ENCODE data around the gene WDR73.
"Not testable (repeated sequence)": the region's sequence is repeated elsewhere in the genome, so short reads cannot be mapped to it uniquely, and the experiment has no call there.

Gene WDR73

GRCh38 chr15:84657748-84658079 lies 3.6 kb upstream of the WDR73 start:
- DNase-seq (ENCODE audit: low spot score): no peak

- no peak for DNase-seq (ENCODE audit: low spot score)
Observed at GRCh38 chr15:84656972-84657371, 2.9 kb upstream of the WDR73 start.

GRCh38 chr15:84654689-84655453 lies 788 bp upstream of the WDR73 start:
- peak; percentile 78 for DNase-seq (ENCODE audit: low spot score)

- no peak for DNase-seq (ENCODE audit: low spot score)
Observed at GRCh38 chr15:84653584-84653909, 536 bp downstream of the WDR73 start.

- no peak for DNase-seq (ENCODE audit: low spot score)
Observed at GRCh38 chr15:84649706-84650105, 4.4 kb downstream of the WDR73 start.

GRCh38 chr15:84648539-84648938 lies 5.5 kb downstream of the WDR73 start:
- DNase-seq (ENCODE audit: low spot score): no peak

- DNase-seq (ENCODE audit: low spot score): no peak
Observed at GRCh38 chr15:84647726-84648125, 6.4 kb downstream of the WDR73 start.

- no peak for DNase-seq (ENCODE audit: low spot score)
Observed at GRCh38 chr15:84645997-84646396, 8.1 kb downstream of the WDR73 start.

GRCh38 chr15:84645496-84645895 lies 8.6 kb downstream of the WDR73 start:
- no peak for DNase-seq (ENCODE audit: low spot score)

- DNase-seq (ENCODE audit: low spot score): no peak
Observed at GRCh38 chr15:84643838-84644237, 10.2 kb downstream of the WDR73 start.

- DNase-seq (ENCODE audit: low spot score): not testable (repeated sequence)
Observed at GRCh38 chr15:84642640-84643039, 11.4 kb downstream of the WDR73 start.

GRCh38 chr15:84641871-84642270 lies 12.2 kb downstream of the WDR73 start:
- not testable (repeated sequence) for DNase-seq (ENCODE audit: low spot score)

GRCh38 chr15:84638103-84638502 lies 16.0 kb downstream of the WDR73 start:
- no peak for DNase-seq (ENCODE audit: low spot score)

- DNase-seq (ENCODE audit: low spot score): no peak
Observed at GRCh38 chr15:84634228-84634837, 19.8 kb downstream of the WDR73 start.

GRCh38 chr15:84633311-84634227 lies 20.5 kb downstream of the WDR73 start:
- peak; percentile 69 for DNase-seq (ENCODE audit: low spot score)

GRCh38 chr15:84631706-84632272 lies 22.3 kb downstream of the WDR73 start:
- DNase-seq (ENCODE audit: low spot score): no peak

GRCh38 chr15:84629033-84629432 lies 25.1 kb downstream of the WDR73 start:
- DNase-seq (ENCODE audit: low spot score): no peak

GRCh38 chr15:84625123-84625522 lies 29.0 kb downstream of the WDR73 start:
- no peak for DNase-seq (ENCODE audit: low spot score)

- no peak for DNase-seq (ENCODE audit: low spot score)
Observed at GRCh38 chr15:84624359-84624758, 29.7 kb downstream of the WDR73 start.

GRCh38 chr15:84621358-84621979 lies 32.6 kb downstream of the WDR73 start:
- no peak for DNase-seq (ENCODE audit: low spot score)

GRCh38 chr15:84620626-84621025 lies 33.5 kb downstream of the WDR73 start:
- no peak for DNase-seq (ENCODE audit: low spot score)

- DNase-seq (ENCODE audit: low spot score): no peak
Observed at GRCh38 chr15:84616235-84616634, 37.8 kb downstream of the WDR73 start.

Measured in germinal center (tissue), 1 donor.